ENCODE data around the gene CD1E. TPM values are rescaled to one million over a fixed set of nuclear protein-coding genes. Genes with fewer than 3 reads are reported as not detected.

Gene CD1E
- not detected for total RNA-seq

- Mint-ChIP-seq H3K4me1 (peaks cover 3% of the 10 kb centered on the region), H3K4me3 (no peak within 1 kb of the TSS), H3K27ac (no peak within 1 kb of the TSS), H3K36me3 (no peaks in the 10 kb centered on the region), H3K9me3 (no peaks in the 10 kb centered on the region), H3K27me3 (peaks cover 28% of the 10 kb centered on the region)
- DNase-seq, result no peak
Observed at GRCh38 chr1:158353303-158354075, at the start of gene CD1E. CD1E (plus strand) TSS chr1:158353894; CDS start chr1:158353989, 95 bp downstream.

GRCh38 chr1:158310623-158311022 lies 43.1 kb upstream of the CD1E start:
- Mint-ChIP-seq H3K27ac (no peak overlapping the region), H3K27me3 (no peaks in the 10 kb centered on the region), H3K9me3 (peaks cover 32% of the 10 kb centered on the region), H3K4me1 (no peaks in the 10 kb centered on the region), H3K36me3 (peaks cover 2% of the 10 kb centered on the region), H3K4me3 (no peak overlapping the region)
- no peak for DNase-seq

- Mint-ChIP-seq H3K27ac (no peak overlapping the region), H3K4me1 (no peaks in the 10 kb centered on the region), H3K4me3 (no peak overlapping the region), H3K36me3 (peaks cover 2% of the 10 kb centered on the region), H3K27me3 (no peaks in the 10 kb centered on the region), H3K9me3 (peaks cover 35% of the 10 kb centered on the region)
- DNase-seq, result no peak
Observed at GRCh38 chr1:158311066-158311465, 42.6 kb upstream of the CD1E start.

GRCh38 chr1:158323866-158324265 lies 29.8 kb upstream of the CD1E start:
- no peak overlapping the region for H3K4me3 Mint-ChIP-seq
- no peaks in the 10 kb centered on the region for H3K4me1 Mint-ChIP-seq
- H3K9me3 Mint-ChIP-seq, result peaks cover 6% of the 10 kb centered on the region
- peaks cover 18% of the 10 kb centered on the region for H3K27me3 Mint-ChIP-seq
- no peak overlapping the region for H3K27ac Mint-ChIP-seq
- no peaks in the 10 kb centered on the region for H3K36me3 Mint-ChIP-seq
- no peak for DNase-seq

GRCh38 chr1:158324395-158324794 lies 29.3 kb upstream of the CD1E start:
- Mint-ChIP-seq H3K4me3 (no peak overlapping the region), H3K9me3 (peaks cover 6% of the 10 kb centered on the region), H3K36me3 (no peaks in the 10 kb centered on the region), H3K4me1 (peaks cover 1% of the 10 kb centered on the region), H3K27me3 (peaks cover 22% of the 10 kb centered on the region), H3K27ac (no peak overlapping the region)
- DNase-seq, result no peak

GRCh38 chr1:158327481-158327880 lies 26.2 kb upstream of the CD1E start:
- H3K27ac Mint-ChIP-seq, result no peak overlapping the region
- H3K27me3 Mint-ChIP-seq, result peaks cover 19% of the 10 kb centered on the region
- no peak for DNase-seq
- no peak overlapping the region for H3K4me3 Mint-ChIP-seq
- no peaks in the 10 kb centered on the region for H3K36me3 Mint-ChIP-seq
- peaks cover 2% of the 10 kb centered on the region for H3K4me1 Mint-ChIP-seq
- peaks cover 6% of the 10 kb centered on the region for H3K9me3 Mint-ChIP-seq

- no peaks in the 10 kb centered on the region for H3K36me3 Mint-ChIP-seq
- peaks cover 18% of the 10 kb centered on the region for H3K27me3 Mint-ChIP-seq
- no peak for DNase-seq
- H3K27ac Mint-ChIP-seq, result no peak overlapping the region
- peaks cover 5% of the 10 kb centered on the region for H3K4me1 Mint-ChIP-seq
- H3K4me3 Mint-ChIP-seq, result no peak overlapping the region
- no peaks in the 10 kb centered on the region for H3K9me3 Mint-ChIP-seq
Observed at GRCh38 chr1:158328426-158328825, 25.3 kb upstream of the CD1E start.

GRCh38 chr1:158329300-158329699 lies 24.4 kb upstream of the CD1E start:
- Mint-ChIP-seq H3K9me3 (no peaks in the 10 kb centered on the region), H3K4me3 (no peak overlapping the region), H3K27ac (no peak overlapping the region), H3K27me3 (peaks cover 19% of the 10 kb centered on the region), H3K4me1 (peaks cover 8% of the 10 kb centered on the region), H3K36me3 (no peaks in the 10 kb centered on the region)
- DNase-seq, result no peak

GRCh38 chr1:158329733-158330132 lies 24.0 kb upstream of the CD1E start:
- Mint-ChIP-seq H3K27ac (no peak overlapping the region), H3K4me3 (no peak overlapping the region), H3K4me1 (peaks cover 11% of the 10 kb centered on the region), H3K9me3 (no peaks in the 10 kb centered on the region), H3K27me3 (peaks cover 19% of the 10 kb centered on the region), H3K36me3 (no peaks in the 10 kb centered on the region)
- DNase-seq, result peak; percentile 6

GRCh38 chr1:158330391-158331105 lies 23.1 kb upstream of the CD1E start:
- no peak overlapping the region for H3K27ac Mint-ChIP-seq
- DNase-seq, result no peak
- peaks cover 19% of the 10 kb centered on the region for H3K27me3 Mint-ChIP-seq
- no peak overlapping the region for H3K4me3 Mint-ChIP-seq
- no peaks in the 10 kb centered on the region for H3K9me3 Mint-ChIP-seq
- H3K36me3 Mint-ChIP-seq, result no peaks in the 10 kb centered on the region
- peaks cover 11% of the 10 kb centered on the region for H3K4me1 Mint-ChIP-seq

GRCh38 chr1:158331106-158331425 lies 22.6 kb upstream of the CD1E start:
- H3K4me3 Mint-ChIP-seq, result no peak overlapping the region
- peaks cover 11% of the 10 kb centered on the region for H3K4me1 Mint-ChIP-seq
- H3K27me3 Mint-ChIP-seq, result peaks cover 19% of the 10 kb centered on the region
- no peak for DNase-seq
- H3K9me3 Mint-ChIP-seq, result no peaks in the 10 kb centered on the region
- no peaks in the 10 kb centered on the region for H3K36me3 Mint-ChIP-seq
- no peak overlapping the region for H3K27ac Mint-ChIP-seq

GRCh38 chr1:158331481-158332150 lies 22.1 kb upstream of the CD1E start, which contains the start of gene CD1B:
CD1B (minus strand) TSS chr1:158331531; CDS start chr1:158331423, 108 bp downstream.
- Mint-ChIP-seq H3K36me3 (no peaks in the 10 kb centered on the region), H3K27me3 (peaks cover 19% of the 10 kb centered on the region), H3K9me3 (no peaks in the 10 kb centered on the region), H3K4me1 (peaks cover 11% of the 10 kb centered on the region), H3K27ac (no peak within 1 kb of the TSS), H3K4me3 (no peak within 1 kb of the TSS)
- DNase-seq, result no peak

- peaks cover 11% of the 10 kb centered on the region for H3K4me1 Mint-ChIP-seq
- no peak overlapping the region for H3K4me3 Mint-ChIP-seq
Observed at GRCh38 chr1:158333405-158334155, 20.1 kb upstream of the CD1E start.

GRCh38 chr1:158334526-158335212 lies 19.0 kb upstream of the CD1E start:
- Mint-ChIP-seq H3K4me1 (peaks cover 8% of the 10 kb centered on the region), H3K9me3 (peaks cover 6% of the 10 kb centered on the region), H3K27ac (no peak overlapping the region), H3K36me3 (no peaks in the 10 kb centered on the region), H3K27me3 (peaks cover 13% of the 10 kb centered on the region), H3K4me3 (no peak overlapping the region)
- DNase-seq, result no peak

More at GRCh38 chr1:158333405-158334155, 20.1 kb upstream of the CD1E start:
- no peak for DNase-seq
- no peaks in the 10 kb centered on the region for H3K36me3 Mint-ChIP-seq
- H3K9me3 Mint-ChIP-seq, result peaks cover 1% of the 10 kb centered on the region
- H3K27ac Mint-ChIP-seq, result no peak overlapping the region
- H3K27me3 Mint-ChIP-seq, result peaks cover 14% of the 10 kb centered on the region
